Activated T-helper 9 cell treated with anti-CD3 and anti-CD28 coated beads, Interleukin-2, amount 50 U/mL, for 16 hours (primary cell): ENCODE measurements around the gene TAS2R19.

Source experiments
- DNase-seq: peaks from one replicate; pipeline ENCODE4 v3.0.0-alpha.2; 2020; ENCODE audit warnings: low read depth

TAS2R19 gene

GRCh38 chr12:10989107-10989506, 33.3 kb downstream of the TAS2R19 start:
- DNase-seq, result no peak

- no peak for DNase-seq
Measured at GRCh38 chr12:10986812-10987211, 35.6 kb downstream of the TAS2R19 start, which contains the start of gene TAS2R50. Gene TAS2R50 (minus strand): TSS chr12:10986912. CDS start chr12:10986860, 52 bp downstream.

- no peak for DNase-seq
Measured at GRCh38 chr12:10982244-10982643, 40.2 kb downstream of the TAS2R19 start.

GRCh38 chr12:10974965-10975364, 47.5 kb downstream of the TAS2R19 start:
- no peak for DNase-seq
